Osteoblast (primary cell): Measurements from ENCODE around the gene TBKBP1. TPM values are rescaled to one million over a fixed set of nuclear protein-coding genes. Genes with fewer than 3 reads are reported as not detected.
A peak's percentile ranks its signal among the peaks of the same experiment; 100 is the strongest.

Source experiments
- DNase-seq: peaks from one replicate; pipeline ENCODE4 v3.0.0; 2011; ENCODE audit warnings: low spot score, mixed read lengths; ENCODE audit not compliant: insufficient read length; ENCODE audit errors: missing footprints
- H2AFZ ChIP-seq: 2 replicates; pipeline ENCODE4 v1.6.0; 2011; ENCODE audit warnings: mild to moderate bottlenecking, low read length
- H3K27ac ChIP-seq: 2 replicates; pipeline ENCODE4 v1.5.1; 2011; ENCODE audit warnings: mild to moderate bottlenecking, low read depth, low read length, moderate library complexity
- H3K27me3 ChIP-seq: 2 replicates; pipeline ENCODE4 v1.6.0; 2012; ENCODE audit warnings: mild to moderate bottlenecking, control low read depth, inconsistent platforms, low read length, moderate library complexity; ENCODE audit not compliant: insufficient read depth
- H3K36me3 ChIP-seq: 2 replicates; pipeline ENCODE4 v1.5.1; 2011; ENCODE audit warnings: mild to moderate bottlenecking, low read length, control low read depth, moderate library complexity; ENCODE audit not compliant: insufficient read depth
- H3K4me1 ChIP-seq: 2 replicates; pipeline ENCODE4 v1.5.1; 2011; ENCODE audit warnings: mild to moderate bottlenecking, low read length, control low read depth, moderate library complexity; ENCODE audit not compliant: insufficient read depth
- H3K4me2 ChIP-seq: 2 replicates; pipeline ENCODE4 v1.6.0; 2011; ENCODE audit warnings: mild to moderate bottlenecking, low read length; ENCODE audit not compliant: insufficient read depth
- H3K4me3 ChIP-seq: fragments of 200-600 bp; sonication (generic); 3 replicates; pipeline ENCODE4 v1.5.1; 2012; ENCODE audit warnings: mild to moderate bottlenecking, low read length, inconsistent platforms; ENCODE audit not compliant: insufficient read depth
- H3K79me2 ChIP-seq: 2 replicates; pipeline ENCODE4 v1.6.0; 2012; ENCODE audit warnings: mild to moderate bottlenecking, low read length, control low read depth, inconsistent platforms; ENCODE audit not compliant: insufficient read depth
- H3K9me3 ChIP-seq: 2 replicates; pipeline ENCODE4 v1.5.1; 2011; ENCODE audit warnings: low read depth, low read length, control low read depth
- H4K20me1 ChIP-seq: 2 replicates; pipeline ENCODE4 v1.6.0; 2012; ENCODE audit warnings: mild to moderate bottlenecking, low read length, control low read depth; ENCODE audit not compliant: insufficient read depth
- CTCF ChIP-seq: IDR thresholded peaks from 2 replicates; pipeline ENCODE4 v1.5.1; 2011; ENCODE audit warnings: mild to moderate bottlenecking, low read depth, low read length, moderate library complexity; ENCODE audit errors: extremely low read depth
- total RNA-seq: library from RNA; depleted of rRNA; stranded (reverse); fragments of >200 nt; gene quantifications from 2 replicates; pipeline ENCODE4 v1.2.3, GENCODE V29; 2012

The TBKBP1 gene
- total RNA-seq, 1 donor, result 11.9 TPM

- Histone ChIP-seq H3K4me1 (peaks cover 9% of the 10 kb centered on the region), H3K4me2 (no peak overlapping the region), H3K9me3 (no peaks in the 10 kb centered on the region), H3K36me3 (no peaks in the 10 kb centered on the region), H3K27me3 (peaks cover 3% of the 10 kb centered on the region), H3K79me2 (no peaks in the 10 kb centered on the region), H4K20me1 (peaks cover 37% of the 10 kb centered on the region), H2AFZ (no peak overlapping the region), H3K4me3 (no peak overlapping the region), H3K27ac (no peak overlapping the region)
- DNase-seq, result peak; percentile 63
- TF ChIP-seq CTCF, result no peak
These were observed 11.9 kb downstream of the TBKBP1 start for GRCh38 chr17:47705536-47706530.

GRCh38 chr17:47707056-47707804, 13.3 kb downstream of the TBKBP1 start:
- Histone ChIP-seq H3K4me2 (no peak overlapping the region), H3K27ac (no peak overlapping the region), H3K4me1 (peaks cover 9% of the 10 kb centered on the region), H3K4me3 (no peak overlapping the region), H3K79me2 (no peaks in the 10 kb centered on the region), H3K36me3 (no peaks in the 10 kb centered on the region), H4K20me1 (peaks cover 31% of the 10 kb centered on the region), H3K9me3 (no peaks in the 10 kb centered on the region), H3K27me3 (peaks cover 8% of the 10 kb centered on the region), H2AFZ (no peak overlapping the region)
- no peak for TF ChIP-seq CTCF
- DNase-seq, result peak; percentile 59

GRCh38 chr17:47707884-47708283, 13.9 kb downstream of the TBKBP1 start:
- Histone ChIP-seq H3K4me1 (peaks cover 9% of the 10 kb centered on the region), H3K27me3 (peaks cover 15% of the 10 kb centered on the region), H3K27ac (no peak overlapping the region), H3K79me2 (no peaks in the 10 kb centered on the region), H3K36me3 (no peaks in the 10 kb centered on the region), H3K4me2 (peak overlapping the region; percentile 48), H4K20me1 (peaks cover 33% of the 10 kb centered on the region), H3K9me3 (no peaks in the 10 kb centered on the region), H2AFZ (no peak overlapping the region), H3K4me3 (no peak overlapping the region)
- TF ChIP-seq CTCF, result no peak
- DNase-seq, result no peak
